Hematopoietic multipotent progenitor cell treated with erythropoietin and hydrocortisone succinate and interleukin-3 and kit ligand, for 4 days (in vitro differentiated cells): ENCODE data around the gene BMPR1A.

Experiments used
- DNase-seq: peaks from one replicate; pipeline ENCODE4 v3.0.0-alpha.2; 2015

BMPR1A gene

GRCh38 chr10:86958116-86958900, 201.9 kb downstream of the BMPR1A start, which contains the start of gene SNCG:
Gene SNCG, plus strand, starts transcription at chr10:86958599. Its CDS starts 99 bp downstream, at chr10:86958698.
- no peak for DNase-seq

- no peak for DNase-seq
Measured at GRCh38 chr10:86958901-86959736, 202.7 kb downstream of the BMPR1A start.

GRCh38 chr10:86959737-86960002, 203.3 kb downstream of the BMPR1A start:
- DNase-seq, result no peak

DNA sequence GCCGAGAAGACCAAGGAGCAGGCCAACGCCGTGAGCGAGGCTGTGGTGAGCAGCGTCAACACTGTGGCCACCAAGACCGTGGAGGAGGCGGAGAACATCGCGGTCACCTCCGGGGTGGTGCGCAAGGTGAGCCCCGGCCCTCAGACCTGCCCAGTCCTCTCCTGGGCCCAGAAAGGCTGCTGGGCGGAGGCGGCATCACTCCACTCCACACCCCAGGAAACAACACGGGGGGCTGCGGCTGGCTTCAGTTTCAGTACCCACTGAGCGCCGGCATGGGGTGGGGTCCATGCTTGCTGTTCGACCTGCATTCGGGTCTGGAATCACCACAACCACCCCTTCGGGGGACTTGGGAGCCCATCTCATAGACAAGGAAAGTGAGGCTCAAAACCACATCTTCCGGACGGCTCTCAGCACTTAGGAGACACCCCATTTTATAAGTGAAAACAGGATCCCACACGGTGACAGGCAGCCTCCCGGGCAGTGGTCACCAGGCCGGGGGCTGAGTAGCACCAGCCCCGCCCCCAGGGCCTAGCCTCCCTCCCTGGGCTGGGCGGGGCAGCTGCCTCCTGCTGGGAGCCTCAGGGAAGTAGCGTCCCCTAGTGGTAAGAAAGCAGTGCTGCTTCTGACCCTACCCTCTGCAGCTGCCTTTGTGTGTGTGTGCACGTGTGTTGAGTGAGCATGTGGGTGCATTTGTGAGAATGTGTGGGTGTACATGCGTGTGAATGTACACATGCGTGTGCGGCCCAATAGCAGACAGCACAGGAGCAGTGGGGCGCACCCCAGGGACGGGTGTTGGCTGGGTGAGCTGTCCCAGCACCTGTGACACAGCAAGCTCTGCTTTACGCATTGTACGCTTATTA, 203.8 kb downstream of the BMPR1A start:
- peak; percentile 83 for DNase-seq

GRCh38 chr10:86960863-86961434, 204.5 kb downstream of the BMPR1A start:
- DNase-seq, result no peak

DNA sequence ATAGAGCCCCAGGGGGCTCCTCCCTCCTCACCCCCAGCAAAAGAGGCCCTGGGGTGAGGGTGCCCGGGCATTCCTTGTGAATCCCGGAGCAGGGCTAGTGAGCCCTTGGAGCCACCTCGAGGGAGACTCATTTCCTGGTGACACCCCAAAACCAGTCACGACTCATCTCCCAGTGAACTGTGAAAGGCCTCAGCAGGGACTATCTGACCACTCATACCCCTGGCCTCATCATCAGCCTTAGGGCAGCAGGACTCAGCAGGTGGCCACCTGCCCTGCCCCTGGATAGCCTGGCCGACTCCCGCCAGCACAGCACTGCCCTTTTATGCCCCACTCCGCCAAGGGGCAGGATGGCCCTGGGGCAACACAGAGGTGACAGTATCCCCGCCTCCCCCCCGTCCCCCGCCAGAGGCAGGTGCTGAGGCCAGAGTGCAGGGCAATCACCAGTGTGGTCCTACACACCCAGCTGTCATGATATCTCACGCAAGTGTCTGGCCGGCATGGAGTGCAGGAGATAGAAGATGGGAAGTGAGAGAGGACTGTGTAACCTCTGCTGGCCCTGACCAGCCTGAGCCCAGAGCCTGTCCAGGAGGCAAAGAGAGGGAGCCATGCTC, 205.2 kb downstream of the BMPR1A start:
- DNase-seq, result no peak

DNA sequence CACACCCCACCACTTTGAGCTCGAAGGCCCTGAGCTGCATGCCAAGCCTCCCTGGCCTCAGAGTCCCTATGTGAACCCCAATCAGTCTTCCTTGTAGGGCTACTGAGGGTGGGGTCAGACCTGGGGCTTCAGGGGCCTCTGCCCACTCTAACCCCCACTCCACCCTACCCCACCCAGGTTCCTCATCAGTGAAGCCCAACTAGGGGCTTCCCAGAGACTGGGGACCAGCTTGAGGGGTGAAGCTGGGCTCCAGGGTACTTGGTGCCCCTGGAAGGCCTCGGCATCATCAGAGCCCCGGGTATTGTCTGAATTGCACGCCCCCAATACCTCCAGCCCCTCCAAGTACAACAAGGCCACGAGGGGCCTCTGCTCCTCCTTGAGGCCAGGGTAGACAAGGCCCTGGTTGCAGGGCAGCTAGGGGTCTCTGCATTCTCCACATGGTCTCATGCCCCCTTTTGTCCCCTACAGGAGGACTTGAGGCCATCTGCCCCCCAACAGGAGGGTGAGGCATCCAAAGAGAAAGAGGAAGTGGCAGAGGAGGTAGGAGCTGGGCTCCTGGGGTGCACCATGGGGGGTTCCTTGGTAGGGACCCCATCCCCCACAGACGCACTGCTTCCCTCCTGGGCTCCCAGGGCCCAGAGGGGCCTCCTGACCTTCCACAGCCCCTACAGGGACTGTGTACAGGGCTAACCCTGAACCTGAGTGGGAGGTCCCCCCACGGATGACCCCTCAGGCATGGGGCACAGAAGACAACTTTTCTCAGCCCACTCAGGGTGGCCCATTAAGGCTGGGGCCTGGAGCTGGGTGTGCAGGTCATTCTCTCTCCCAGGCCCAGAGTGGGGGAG, 205.9 kb downstream of the BMPR1A start:
- DNase-seq, result peak; percentile 50

- DNase-seq, result no peak
Measured at GRCh38 chr10:86962981-86963310, 206.5 kb downstream of the BMPR1A start.

DNA sequence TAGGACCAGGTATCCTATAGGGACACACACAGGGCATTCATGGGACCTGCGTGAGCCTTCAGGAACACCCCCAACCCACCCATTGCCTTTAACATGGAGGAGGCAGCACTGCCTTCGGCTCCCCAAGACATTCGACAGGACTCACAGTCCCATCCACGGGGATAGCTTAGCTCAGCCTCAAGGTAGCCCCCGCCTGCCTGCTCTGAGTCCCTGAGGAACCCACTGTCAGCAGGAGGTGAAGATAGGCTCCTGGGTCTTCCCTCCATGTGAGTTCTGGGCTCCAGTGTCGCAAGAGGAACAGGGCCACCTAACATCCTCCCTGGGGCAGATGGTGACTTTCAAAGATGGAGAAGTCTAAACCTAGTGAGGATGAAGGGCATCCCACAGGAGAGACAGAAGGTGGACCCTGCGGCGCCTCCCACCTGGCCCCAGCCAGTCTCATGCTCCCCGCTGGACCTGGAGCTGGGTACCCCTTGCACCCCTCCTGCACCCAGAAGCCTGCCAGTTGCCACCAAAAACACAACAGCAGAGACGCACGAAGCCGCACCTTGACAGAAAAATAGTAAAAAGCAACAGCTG, 207.0 kb downstream of the BMPR1A start:
- DNase-seq, result no peak

DNA sequence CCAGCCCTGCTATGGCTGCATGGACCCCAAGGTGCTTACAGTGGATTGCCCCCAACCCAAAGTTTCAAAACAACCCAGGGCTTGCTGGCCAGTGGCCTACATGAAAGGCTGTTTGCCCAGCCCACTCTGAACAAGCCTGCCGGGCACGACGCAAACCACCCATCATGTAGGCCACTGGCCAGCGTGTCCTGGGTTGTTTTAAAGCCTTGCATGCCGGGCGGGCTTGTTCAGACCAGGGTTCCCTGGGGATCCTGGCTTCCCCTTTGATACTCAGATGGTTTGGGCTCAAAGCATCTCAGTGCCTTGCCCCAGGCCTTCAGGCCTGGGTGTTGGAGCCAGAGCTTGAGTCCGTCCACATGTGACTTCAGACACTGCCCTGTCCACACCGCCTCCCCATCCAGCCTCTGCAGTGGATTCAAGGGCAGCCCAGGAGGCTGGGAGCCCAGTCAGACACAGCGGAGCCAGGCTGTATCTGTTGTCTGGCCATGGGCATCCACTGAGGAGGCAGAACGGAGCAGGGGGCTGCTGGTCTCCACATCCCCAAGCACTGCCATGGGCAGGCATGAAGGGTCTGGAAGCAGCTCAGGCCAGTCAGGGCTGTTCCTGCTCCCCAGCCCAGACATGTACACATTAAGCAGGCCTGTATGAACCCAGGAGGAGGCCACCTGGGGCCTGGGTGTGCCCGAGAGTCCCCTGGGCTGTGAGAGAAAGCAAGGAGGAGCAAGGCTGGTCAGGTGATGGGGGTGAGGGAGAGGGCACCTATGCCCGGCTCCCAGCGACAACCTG, 207.8 kb downstream of the BMPR1A start:
- no peak for DNase-seq

GRCh38 chr10:86964847-86965190, 208.4 kb downstream of the BMPR1A start:
- no peak for DNase-seq

- no peak for DNase-seq
Measured at GRCh38 chr10:86965986-86966654, 209.7 kb downstream of the BMPR1A start.

- no peak for DNase-seq
Measured at GRCh38 chr10:86967481-86967941, 211.1 kb downstream of the BMPR1A start.

DNA sequence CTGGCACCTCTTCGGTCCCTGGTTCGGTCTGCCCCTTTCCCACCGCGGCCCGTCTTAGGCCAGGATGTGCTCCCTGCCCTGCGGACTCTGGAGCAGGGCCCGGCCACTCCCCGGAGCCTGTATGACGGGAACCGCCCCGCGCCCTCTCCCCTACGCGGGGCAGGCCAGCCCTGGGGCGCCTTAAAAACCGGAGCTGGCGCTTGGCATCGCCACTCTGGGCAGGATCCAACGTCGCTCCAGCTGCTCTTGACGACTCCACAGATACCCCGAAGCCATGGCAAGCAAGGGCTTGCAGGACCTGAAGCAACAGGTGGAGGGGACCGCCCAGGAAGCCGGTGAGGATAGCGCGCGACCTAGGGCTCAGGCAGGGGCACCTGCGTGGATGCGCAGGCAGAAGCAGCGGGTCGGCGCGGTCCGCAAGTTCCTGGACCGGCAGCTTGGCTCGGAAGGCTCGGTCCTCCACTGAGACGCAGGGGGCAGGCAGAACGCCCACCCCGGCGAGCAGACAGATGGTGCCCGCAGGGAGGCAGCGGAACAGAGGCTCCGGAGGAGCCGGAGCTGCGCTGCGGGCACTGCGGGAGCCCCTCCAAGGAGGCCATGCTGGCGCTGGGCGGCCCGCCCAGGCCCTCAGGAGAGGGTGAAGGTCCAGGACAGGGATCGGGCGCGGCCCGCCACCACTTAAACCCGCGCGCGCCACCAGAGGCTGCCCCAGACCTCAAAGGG, 212.0 kb downstream of the BMPR1A start, which contains the start of gene ADIRF:
ADIRF (plus strand) TSS at position 212 of the 723 bp plus-strand sequence; CDS start at position 275, 63 bp downstream.
- DNase-seq, result no peak

DNA sequence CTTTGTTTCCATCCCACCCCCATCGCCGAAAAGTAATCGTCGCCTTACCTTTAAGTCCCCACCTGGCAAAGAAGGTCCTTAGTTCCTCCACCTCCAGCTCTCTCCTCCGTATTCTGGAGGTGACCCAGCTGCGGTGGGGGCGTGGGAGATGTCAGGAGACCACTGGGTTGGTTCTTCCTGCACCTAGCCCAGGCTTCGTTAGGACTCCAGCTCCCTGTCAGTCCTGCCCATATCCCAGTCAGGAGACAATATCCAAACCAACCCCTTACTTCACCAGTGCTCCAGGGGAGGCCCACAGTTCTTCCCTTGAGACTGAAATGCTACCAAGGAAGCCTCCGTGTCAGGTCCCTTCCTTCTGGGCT, 212.6 kb downstream of the BMPR1A start:
- DNase-seq, result no peak

- no peak for DNase-seq
Measured at GRCh38 chr10:86969421-86970041, 213.1 kb downstream of the BMPR1A start.

- DNase-seq, result no peak
Measured at GRCh38 chr10:86970162-86970981, 214.0 kb downstream of the BMPR1A start.

- no peak for DNase-seq
Measured at GRCh38 chr10:86970982-86971231, 214.5 kb downstream of the BMPR1A start.
